ENCODE measurements around the gene MUC5AC. TPM values are rescaled to one million over a fixed set of nuclear protein-coding genes. Genes with fewer than 3 reads are reported as not detected.
"Not testable (repeated sequence)": the region's sequence is repeated elsewhere in the genome, so short reads cannot be mapped to it uniquely, and the experiment has no call there.

Gene MUC5AC
- polyA plus RNA-seq, 3 donors, result 0.03 to 24.5 (median 0.56) TPM

GRCh38 chr11:1156506-1157340 is 1.0 kb upstream of the MUC5AC start:
- H3K27ac ChIP-seq (ENCODE audit: low read depth, low read length), result no peak overlapping the region
- WGBS, 3 donors, result 84 to 92% (median 87%) methylated on average over 6 to 7 of the region's 7 CpGs

GRCh38 chr11:1157341-1157644 is 460 bp upstream of the MUC5AC start:
- WGBS, 3 donors, result 76 to 78% (median 77%) methylated on average over 3 to 4 of the region's 4 CpGs
- H3K27ac ChIP-seq (ENCODE audit: low read depth, low read length), result no peak overlapping the region

GRCh38 chr11:1158681-1159487 is 1.1 kb downstream of the MUC5AC start:
- no peak overlapping the region for H3K27ac ChIP-seq (ENCODE audit: low read depth, low read length)
- WGBS, 3 donors, result 76 to 82% (median 80%) methylated on average over 28 to 32 of the region's 32 CpGs

DNA sequence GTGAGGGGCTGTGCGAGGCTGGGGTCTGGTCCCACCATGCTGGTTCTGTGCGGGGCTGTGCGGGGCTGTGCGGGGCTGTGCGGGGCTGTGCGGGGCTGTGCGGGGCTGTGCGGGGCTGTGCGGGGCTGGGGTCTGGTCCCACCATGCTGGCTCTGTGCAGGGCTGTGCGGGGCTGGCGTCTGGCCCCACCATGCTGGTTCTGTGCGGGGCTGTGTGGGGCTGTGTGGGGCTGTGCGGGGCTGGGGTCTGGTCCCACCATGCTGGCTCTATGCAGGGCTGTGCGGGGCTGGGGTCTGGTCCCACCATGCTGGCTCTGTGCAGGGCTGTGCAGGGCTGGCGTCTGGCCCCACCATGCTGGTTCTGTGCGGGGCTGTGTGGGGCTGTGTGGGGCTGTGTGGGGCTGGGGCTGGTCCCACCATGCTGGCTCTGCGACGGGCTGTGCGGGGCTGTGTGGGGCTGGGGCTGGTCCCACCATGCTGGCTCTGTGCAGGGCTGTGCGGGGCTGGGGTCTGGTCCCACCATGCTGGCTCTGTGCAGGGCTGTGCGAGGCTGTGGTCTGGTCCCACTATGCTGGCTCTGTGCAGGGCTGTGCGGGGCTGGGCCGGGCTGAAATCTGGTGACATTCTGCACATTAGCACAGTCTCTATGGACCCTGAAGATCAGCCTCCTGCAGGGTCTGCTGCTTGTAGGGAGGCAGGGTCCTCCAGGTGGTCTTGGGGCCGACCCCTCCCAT is 1.9 kb downstream of the MUC5AC start:
- H3K27ac ChIP-seq (ENCODE audit: low read depth, low read length), result not testable (repeated sequence)
- WGBS, 3 donors, result 64 to 70% (median 68%) methylated on average over 15 to 22 of the region's 24 CpGs

- WGBS, 3 donors, result 85 to 92% (median 88%) methylated on average over 29 to 32 of the region's 32 CpGs
These were observed 2.7 kb downstream of the MUC5AC start for GRCh38 chr11:1160231-1161101.

DNA sequence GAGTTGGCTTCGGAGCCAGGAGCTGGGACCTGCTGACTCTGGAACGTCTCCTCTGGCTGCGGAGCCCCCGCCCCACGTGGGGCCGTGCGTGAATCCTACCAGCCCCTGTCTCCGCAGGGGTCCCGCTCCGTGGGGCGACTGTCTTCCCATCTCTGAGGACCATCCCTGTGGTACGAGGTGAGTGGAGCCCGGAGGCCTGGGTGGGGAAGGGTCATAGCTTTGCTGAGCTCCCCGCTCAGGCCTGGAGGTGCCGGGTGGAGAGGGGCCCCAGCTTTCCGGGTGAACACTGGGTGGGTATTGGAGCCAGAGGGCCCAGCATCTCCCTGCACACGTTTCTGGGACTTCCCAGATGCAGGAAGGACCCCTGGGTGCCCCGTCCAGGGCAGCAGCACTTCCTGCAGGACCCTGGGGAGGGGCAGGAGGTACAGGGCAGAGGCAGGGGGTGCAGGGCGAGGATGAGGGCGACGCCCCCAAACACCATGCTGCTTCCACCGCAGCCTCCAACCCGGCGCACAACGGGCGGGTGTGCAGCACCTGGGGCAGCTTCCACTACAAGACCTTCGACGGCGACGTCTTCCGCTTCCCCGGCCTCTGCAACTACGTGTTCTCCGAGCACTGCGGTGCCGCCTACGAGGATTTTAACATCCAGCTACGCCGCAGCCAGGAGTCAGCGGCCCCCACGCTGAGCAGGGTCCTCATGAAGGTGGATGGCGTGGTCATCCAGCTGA is 3.8 kb downstream of the MUC5AC start:
- WGBS, 3 donors, result 78 to 84% (median 80%) methylated on average over 42 of the region's 42 CpGs
- H3K27ac ChIP-seq (ENCODE audit: low read depth, low read length), result no peak overlapping the region

More at GRCh38 chr11:1160231-1161101, 2.7 kb downstream of the MUC5AC start:
- no peak overlapping the region for H3K27ac ChIP-seq (ENCODE audit: low read depth, low read length)

GRCh38 chr11:1162138-1162475 is 4.4 kb downstream of the MUC5AC start:
- WGBS, 3 donors, result 68 to 82% (median 78%) methylated on average over 19 to 21 of the region's 21 CpGs
- H3K27ac ChIP-seq (ENCODE audit: low read depth, low read length), result no peak overlapping the region

DNA sequence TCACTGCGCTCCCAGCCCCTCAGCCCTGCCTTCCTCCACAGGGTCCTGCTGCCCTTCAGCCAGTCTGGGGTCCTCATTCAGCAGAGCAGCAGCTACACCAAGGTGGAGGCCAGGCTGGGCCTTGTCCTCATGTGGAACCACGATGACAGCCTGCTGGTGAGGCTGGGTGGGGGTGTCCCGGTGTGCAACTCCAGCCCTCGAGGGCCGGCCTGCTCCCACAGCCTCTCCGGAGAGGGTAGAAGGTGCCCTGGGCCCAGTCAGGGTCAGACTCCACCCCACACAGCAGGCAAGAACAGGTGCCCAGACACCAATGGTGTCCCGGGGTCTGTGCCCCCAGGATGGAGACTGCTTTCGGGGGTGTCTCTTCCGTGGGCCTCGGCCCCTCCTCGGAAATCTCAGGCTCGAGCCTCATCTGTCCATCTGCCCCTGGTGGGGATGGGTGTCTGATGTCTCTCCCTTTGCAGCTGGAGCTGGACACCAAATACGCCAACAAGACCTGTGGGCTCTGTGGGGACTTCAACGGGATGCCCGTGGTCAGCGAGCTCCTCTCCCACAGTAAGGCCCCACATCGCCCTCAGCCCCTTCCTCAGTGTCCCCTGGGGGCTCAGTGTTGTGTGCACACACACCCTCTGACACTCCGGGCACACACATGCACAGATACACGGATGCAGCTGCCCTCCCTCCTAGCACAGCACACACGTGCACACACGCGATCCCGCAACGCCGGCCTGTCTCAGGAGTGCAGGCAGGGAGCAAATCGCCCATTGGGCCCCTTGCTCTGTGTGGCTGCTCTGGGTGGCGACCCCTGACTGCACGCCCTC is 4.9 kb downstream of the MUC5AC start:
- H3K27ac ChIP-seq (ENCODE audit: low read depth, low read length), result no peak overlapping the region
- WGBS, 3 donors, result 74 to 87% (median 83%) methylated on average over 24 to 28 of the region's 28 CpGs

- 81 to 86% (median 86%) methylated on average over 12 to 13 of the region's 13 CpGs for WGBS, 3 donors
- H3K27ac ChIP-seq (ENCODE audit: low read depth, low read length), result no peak overlapping the region
These were observed 5.7 kb downstream of the MUC5AC start for GRCh38 chr11:1163321-1163910.

- WGBS, 3 donors, result 52 to 74% (median 73%) methylated on average over 27 to 28 of the region's 28 CpGs
- H3K27ac ChIP-seq (ENCODE audit: low read depth, low read length), result no peak overlapping the region
These were observed 6.4 kb downstream of the MUC5AC start for GRCh38 chr11:1163911-1164735.

GRCh38 chr11:1164779-1165255 is 7.1 kb downstream of the MUC5AC start:
- not testable (repeated sequence) for H3K27ac ChIP-seq (ENCODE audit: low read depth, low read length)
- WGBS, 3 donors, result 59 to 75% (median 66%) methylated on average over 9 to 10 of the region's 10 CpGs

DNA sequence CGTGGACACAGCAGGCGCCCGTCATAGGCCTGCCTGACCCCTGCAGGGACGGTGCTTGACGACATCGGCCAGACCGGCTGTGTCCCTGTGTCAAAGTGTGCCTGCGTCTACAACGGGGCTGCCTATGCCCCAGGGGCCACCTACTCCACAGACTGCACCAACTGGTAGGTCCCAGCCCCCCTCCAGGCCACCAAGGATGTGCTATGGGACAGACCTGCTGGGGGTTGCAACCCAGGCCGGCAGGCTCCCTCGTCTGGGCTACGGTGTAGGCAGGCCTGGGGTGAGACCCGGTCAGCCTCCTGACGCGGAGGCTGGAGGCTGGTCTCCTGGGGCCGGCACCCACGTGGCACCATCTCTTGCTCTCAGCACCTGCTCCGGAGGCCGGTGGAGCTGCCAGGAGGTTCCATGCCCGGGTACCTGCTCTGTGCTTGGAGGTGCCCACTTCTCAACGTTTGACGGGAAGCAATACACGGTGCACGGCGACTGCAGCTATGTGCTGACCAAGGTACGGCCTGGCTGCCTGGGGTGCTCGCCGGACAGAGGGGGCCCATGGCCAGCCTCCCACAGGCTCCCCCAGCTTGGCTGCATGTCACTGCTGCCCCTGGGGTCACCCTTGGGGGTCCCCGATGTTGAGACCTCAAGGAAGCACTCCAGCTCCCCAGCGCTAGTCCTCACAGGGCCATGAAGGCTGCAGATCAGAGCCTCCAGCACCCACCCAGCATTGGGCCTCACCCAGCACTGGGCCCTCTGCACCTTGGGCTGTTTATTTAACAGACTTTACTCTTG is 7.7 kb downstream of the MUC5AC start:
- 87 to 91% (median 88%) methylated on average over 22 to 30 of the region's 30 CpGs for WGBS, 3 donors

DNA sequence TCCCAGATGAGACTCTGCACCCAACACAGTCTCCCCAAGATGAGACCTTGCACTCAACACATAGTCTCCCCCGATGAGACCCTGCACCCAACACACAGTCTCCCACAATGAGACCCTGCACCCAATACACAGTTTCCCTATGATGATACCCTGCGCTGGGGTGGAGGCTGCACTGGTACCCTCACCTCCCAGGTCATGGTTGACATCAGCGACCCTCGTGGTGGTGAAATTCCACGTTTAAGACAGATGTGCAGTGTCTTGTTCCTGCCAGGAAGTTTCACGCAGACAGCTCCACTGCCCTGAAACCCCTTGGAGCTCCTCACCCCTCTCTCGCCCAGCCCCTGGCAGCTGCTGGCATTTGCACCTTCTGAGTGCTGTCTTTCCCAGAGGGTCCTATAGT is 9.5 kb downstream of the MUC5AC start:
- no peak overlapping the region for H3K27ac ChIP-seq (ENCODE audit: low read depth, low read length)
- 71 to 82% (median 74%) methylated on average over 7 of the region's 7 CpGs for WGBS, 3 donors

More for the DNA sequence above, 7.7 kb downstream of the MUC5AC start:
- no peak overlapping the region for H3K27ac ChIP-seq (ENCODE audit: low read depth, low read length)

GRCh38 chr11:1167751-1168231 is 10.0 kb downstream of the MUC5AC start:
- 84 to 86% (median 84%) methylated on average over 19 of the region's 19 CpGs for WGBS, 3 donors
- H3K27ac ChIP-seq (ENCODE audit: low read depth, low read length), result no peak overlapping the region

DNA sequence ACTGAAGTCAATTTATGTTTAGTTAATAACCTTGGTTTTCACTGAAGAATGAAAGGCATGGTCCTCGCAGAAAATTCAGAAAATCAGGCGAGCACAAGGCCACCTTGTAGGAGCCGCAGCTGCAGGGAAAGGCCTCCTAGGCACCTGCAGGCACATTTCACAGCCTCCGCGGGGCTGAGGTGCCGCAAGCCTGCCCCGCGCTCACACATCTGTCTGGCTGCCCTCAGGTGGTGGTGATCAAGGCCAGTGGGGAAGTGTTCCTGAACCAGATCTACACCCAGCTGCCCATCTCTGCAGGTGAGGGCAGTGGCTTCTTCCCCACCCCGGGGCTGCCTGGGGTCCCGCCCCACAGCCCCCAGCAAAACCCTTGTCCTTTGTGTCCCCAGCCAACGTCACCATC is 10.5 kb downstream of the MUC5AC start:
- WGBS, 3 donors, result 83 to 94% (median 89%) methylated on average over 11 of the region's 11 CpGs

More for the DNA sequence above, 10.5 kb downstream of the MUC5AC start:
- no peak overlapping the region for H3K27ac ChIP-seq (ENCODE audit: low read depth, low read length)

Measured in adipose tissue (tissue), 3 donors.